Osteoblast (primary cell): Measurements from ENCODE around the gene TEX29. TPM values are rescaled to one million over a fixed set of nuclear protein-coding genes. Genes with fewer than 3 reads are reported as not detected.

Experiments
- DNase-seq: peaks from one replicate; pipeline ENCODE4 v3.0.0; 2011; ENCODE audit warnings: low spot score, mixed read lengths; ENCODE audit not compliant: insufficient read length; ENCODE audit errors: missing footprints
- H2AFZ ChIP-seq: 2 replicates; pipeline ENCODE4 v1.6.0; 2011; ENCODE audit warnings: mild to moderate bottlenecking, low read length
- H3K27ac ChIP-seq: 2 replicates; pipeline ENCODE4 v1.5.1; 2011; ENCODE audit warnings: mild to moderate bottlenecking, low read depth, low read length, moderate library complexity
- H3K27me3 ChIP-seq: 2 replicates; pipeline ENCODE4 v1.6.0; 2012; ENCODE audit warnings: mild to moderate bottlenecking, control low read depth, inconsistent platforms, low read length, moderate library complexity; ENCODE audit not compliant: insufficient read depth
- H3K36me3 ChIP-seq: 2 replicates; pipeline ENCODE4 v1.5.1; 2011; ENCODE audit warnings: mild to moderate bottlenecking, low read length, control low read depth, moderate library complexity; ENCODE audit not compliant: insufficient read depth
- H3K4me1 ChIP-seq: 2 replicates; pipeline ENCODE4 v1.5.1; 2011; ENCODE audit warnings: mild to moderate bottlenecking, low read length, control low read depth, moderate library complexity; ENCODE audit not compliant: insufficient read depth
- H3K4me2 ChIP-seq: 2 replicates; pipeline ENCODE4 v1.6.0; 2011; ENCODE audit warnings: mild to moderate bottlenecking, low read length; ENCODE audit not compliant: insufficient read depth
- H3K4me3 ChIP-seq: fragments of 200-600 bp; sonication (generic); 3 replicates; pipeline ENCODE4 v1.5.1; 2012; ENCODE audit warnings: mild to moderate bottlenecking, low read length, inconsistent platforms; ENCODE audit not compliant: insufficient read depth
- H3K79me2 ChIP-seq: 2 replicates; pipeline ENCODE4 v1.6.0; 2012; ENCODE audit warnings: mild to moderate bottlenecking, low read length, control low read depth, inconsistent platforms; ENCODE audit not compliant: insufficient read depth
- H3K9me3 ChIP-seq: 2 replicates; pipeline ENCODE4 v1.5.1; 2011; ENCODE audit warnings: low read depth, low read length, control low read depth
- H4K20me1 ChIP-seq: 2 replicates; pipeline ENCODE4 v1.6.0; 2012; ENCODE audit warnings: mild to moderate bottlenecking, low read length, control low read depth; ENCODE audit not compliant: insufficient read depth
- CTCF ChIP-seq: IDR thresholded peaks from 2 replicates; pipeline ENCODE4 v1.5.1; 2011; ENCODE audit warnings: mild to moderate bottlenecking, low read depth, low read length, moderate library complexity; ENCODE audit errors: extremely low read depth
- total RNA-seq: library from RNA; depleted of rRNA; stranded (reverse); fragments of >200 nt; gene quantifications from 2 replicates; pipeline ENCODE4 v1.2.3, GENCODE V29; 2012

Gene TEX29
- total RNA-seq, 1 donor, result 0.36 TPM

- Histone ChIP-seq H3K79me2 (peaks cover 13% of the 10 kb centered on the region), H3K4me1 (peaks cover 27% of the 10 kb centered on the region), H3K4me2 (no peak overlapping the region), H3K9me3 (no peaks in the 10 kb centered on the region), H3K27me3 (no peaks in the 10 kb centered on the region), H4K20me1 (no peaks in the 10 kb centered on the region), H3K36me3 (peaks cover 60% of the 10 kb centered on the region), H3K27ac (peak overlapping the region; percentile 95), H2AFZ (no peak overlapping the region), H3K4me3 (no peak overlapping the region)
- DNase-seq, result no peak
- TF ChIP-seq CTCF, result no peak
Observed at GRCh38 chr13:111282997-111283396, 37.4 kb upstream of the TEX29 start.

GRCh38 chr13:111283457-111283856 is 37.0 kb upstream of the TEX29 start:
- H3K79me2 ChIP-seq, result peaks cover 12% of the 10 kb centered on the region
- no peaks in the 10 kb centered on the region for H4K20me1 ChIP-seq
- no peaks in the 10 kb centered on the region for H3K27me3 ChIP-seq
- no peak for DNase-seq
- H3K36me3 ChIP-seq, result peaks cover 60% of the 10 kb centered on the region
- no peak for TF ChIP-seq CTCF
- no peak overlapping the region for H3K4me2 ChIP-seq
- H3K27ac ChIP-seq, result no peak overlapping the region
- H3K4me3 ChIP-seq, result no peak overlapping the region
- H3K4me1 ChIP-seq, result peaks cover 27% of the 10 kb centered on the region
- H2AFZ ChIP-seq, result no peak overlapping the region
- no peaks in the 10 kb centered on the region for H3K9me3 ChIP-seq

GRCh38 chr13:111283991-111284390 is 36.5 kb upstream of the TEX29 start:
- H3K27ac ChIP-seq, result peak overlapping the region; percentile 21
- H3K4me3 ChIP-seq, result no peak overlapping the region
- peaks cover 7% of the 10 kb centered on the region for H3K79me2 ChIP-seq
- no peak overlapping the region for H2AFZ ChIP-seq
- no peaks in the 10 kb centered on the region for H4K20me1 ChIP-seq
- H3K9me3 ChIP-seq, result no peaks in the 10 kb centered on the region
- DNase-seq, result no peak
- no peak overlapping the region for H3K4me2 ChIP-seq
- no peaks in the 10 kb centered on the region for H3K27me3 ChIP-seq
- H3K36me3 ChIP-seq, result peaks cover 62% of the 10 kb centered on the region
- peaks cover 27% of the 10 kb centered on the region for H3K4me1 ChIP-seq
- TF ChIP-seq CTCF, result no peak

- H3K27ac ChIP-seq, result no peak overlapping the region
- DNase-seq, result no peak
- TF ChIP-seq CTCF, result no peak
- peaks cover 27% of the 10 kb centered on the region for H3K4me1 ChIP-seq
- H3K79me2 ChIP-seq, result peaks cover 2% of the 10 kb centered on the region
- H3K4me2 ChIP-seq, result no peak overlapping the region
- no peak overlapping the region for H2AFZ ChIP-seq
- H3K36me3 ChIP-seq, result peaks cover 62% of the 10 kb centered on the region
- H3K4me3 ChIP-seq, result no peak overlapping the region
- no peaks in the 10 kb centered on the region for H3K27me3 ChIP-seq
- no peaks in the 10 kb centered on the region for H3K9me3 ChIP-seq
- no peaks in the 10 kb centered on the region for H4K20me1 ChIP-seq
Observed at GRCh38 chr13:111284565-111284964, 35.9 kb upstream of the TEX29 start.
